HG03097 (cell line): ENCODE results near the gene DPF3.

ENCODE experiments used
- ATAC-seq: cut with Tn5 transposase; IDR thresholded peaks from one replicate; pipeline ENCODE4 v1.9.1; 2021; ENCODE audit not compliant: unreplicated experiment, low FRiP score

The DPF3 gene

GRCh38 chr14:72801836-72802587 is 91.9 kb downstream of the DPF3 start:
- ATAC-seq, result no peak

DNA sequence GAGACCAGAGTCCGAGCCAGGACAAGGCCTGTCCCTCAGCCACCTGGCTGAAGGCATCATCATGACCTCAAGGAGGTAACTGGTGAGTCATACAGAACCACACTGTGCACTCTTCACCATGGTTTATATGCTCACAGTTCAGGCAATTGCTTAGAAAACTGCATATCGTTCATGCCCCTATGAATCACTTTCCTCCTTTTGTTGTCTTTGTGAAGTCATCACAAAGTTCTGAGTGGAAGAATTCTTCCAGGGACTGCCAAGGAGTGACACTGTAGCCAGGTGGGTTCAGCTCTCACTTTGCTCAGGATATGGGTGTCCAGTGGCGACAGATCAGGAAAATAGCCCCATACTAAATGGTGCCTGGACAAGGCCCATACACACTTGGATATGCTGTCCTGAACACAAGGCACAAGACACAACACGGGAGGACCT is 92.5 kb downstream of the DPF3 start:
- ATAC-seq, result no peak

- ATAC-seq, result no peak
These were observed 93.0 kb downstream of the DPF3 start for GRCh38 chr14:72800848-72801370.

DNA sequence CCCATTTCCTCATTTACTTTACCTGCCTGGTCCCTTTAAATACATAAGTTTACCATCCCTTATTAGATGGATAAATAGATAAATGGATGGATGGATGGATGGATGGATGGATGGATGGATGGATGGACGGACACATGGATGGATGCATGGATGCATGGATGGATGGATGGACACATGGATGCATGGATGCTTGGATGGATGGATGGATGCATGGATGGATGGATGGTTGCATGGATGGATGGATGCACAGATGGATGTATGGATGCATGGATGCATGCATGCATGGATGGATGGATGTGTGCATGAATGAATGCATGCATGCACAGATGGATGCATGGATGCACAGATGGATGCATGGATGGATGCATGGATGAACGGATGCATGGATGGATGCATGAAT is 93.6 kb downstream of the DPF3 start:
- no peak for ATAC-seq

DNA sequence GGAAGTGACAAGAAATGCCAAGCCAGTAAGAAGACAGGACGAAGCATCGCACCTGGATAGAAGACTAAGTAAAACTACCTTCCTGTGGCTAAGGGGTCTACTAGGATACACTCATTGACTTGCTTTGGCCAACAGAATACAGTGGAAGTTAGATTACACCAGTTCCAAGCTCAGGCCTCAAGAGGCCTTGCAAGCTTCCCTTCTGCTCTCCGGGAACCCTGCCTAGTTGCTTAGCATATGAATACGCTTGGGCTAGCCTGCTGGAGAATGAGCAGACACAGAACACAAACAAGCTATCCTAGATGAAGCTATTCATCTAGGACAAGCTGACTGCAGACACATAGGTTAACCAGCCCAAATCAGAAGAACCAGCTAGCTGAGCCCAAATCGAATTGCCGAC is 97.0 kb downstream of the DPF3 start:
- ATAC-seq, result no peak

GRCh38 chr14:72793156-72793939 is 100.6 kb downstream of the DPF3 start:
- ATAC-seq, result no peak

- ATAC-seq, result no peak
These were observed 101.7 kb downstream of the DPF3 start for GRCh38 chr14:72792051-72792788.

GRCh38 chr14:72790887-72791566 is 102.9 kb downstream of the DPF3 start:
- no peak for ATAC-seq

- ATAC-seq, result no peak
These were observed 104.8 kb downstream of the DPF3 start for GRCh38 chr14:72788972-72789728.

DNA sequence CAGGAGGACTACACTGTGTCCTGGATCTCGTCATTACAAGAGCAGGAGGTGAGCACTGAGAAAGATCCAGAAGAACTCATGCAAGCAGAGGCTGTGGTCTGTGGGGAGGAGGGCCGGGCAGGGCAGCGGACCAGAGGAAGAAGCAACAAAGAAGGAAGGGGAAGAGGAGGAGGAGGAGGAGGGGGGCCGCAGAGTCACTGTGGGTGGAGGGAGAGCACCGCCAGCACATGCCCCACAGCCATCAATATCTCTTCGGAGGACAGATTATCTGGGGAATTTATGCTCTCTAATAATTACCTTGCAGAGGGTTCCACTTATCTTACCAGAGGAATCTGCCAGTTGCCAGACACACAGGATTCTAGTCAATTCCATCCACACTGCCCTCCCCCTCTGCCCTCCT is 105.6 kb downstream of the DPF3 start:
- no peak for ATAC-seq

DNA sequence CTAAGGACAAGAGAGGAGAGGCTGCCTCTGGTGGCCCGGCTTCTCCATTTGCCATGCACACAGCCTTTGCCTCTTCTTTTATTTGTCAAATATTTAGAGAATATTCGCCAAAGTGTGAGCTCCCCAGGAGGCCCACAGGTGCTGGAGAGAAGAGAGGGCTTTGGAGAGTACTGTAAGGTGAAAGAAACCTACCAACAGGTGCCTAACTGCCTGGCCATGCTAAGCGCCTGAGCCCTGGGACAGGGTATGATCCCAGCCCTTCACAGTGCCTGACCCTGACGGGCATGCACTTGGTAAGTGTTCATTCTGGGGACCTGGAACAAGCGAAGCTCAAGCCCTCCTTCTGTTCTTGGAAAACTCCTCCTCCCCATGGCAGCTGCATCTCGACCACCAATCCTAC is 106.1 kb downstream of the DPF3 start:
- no peak for ATAC-seq

DNA sequence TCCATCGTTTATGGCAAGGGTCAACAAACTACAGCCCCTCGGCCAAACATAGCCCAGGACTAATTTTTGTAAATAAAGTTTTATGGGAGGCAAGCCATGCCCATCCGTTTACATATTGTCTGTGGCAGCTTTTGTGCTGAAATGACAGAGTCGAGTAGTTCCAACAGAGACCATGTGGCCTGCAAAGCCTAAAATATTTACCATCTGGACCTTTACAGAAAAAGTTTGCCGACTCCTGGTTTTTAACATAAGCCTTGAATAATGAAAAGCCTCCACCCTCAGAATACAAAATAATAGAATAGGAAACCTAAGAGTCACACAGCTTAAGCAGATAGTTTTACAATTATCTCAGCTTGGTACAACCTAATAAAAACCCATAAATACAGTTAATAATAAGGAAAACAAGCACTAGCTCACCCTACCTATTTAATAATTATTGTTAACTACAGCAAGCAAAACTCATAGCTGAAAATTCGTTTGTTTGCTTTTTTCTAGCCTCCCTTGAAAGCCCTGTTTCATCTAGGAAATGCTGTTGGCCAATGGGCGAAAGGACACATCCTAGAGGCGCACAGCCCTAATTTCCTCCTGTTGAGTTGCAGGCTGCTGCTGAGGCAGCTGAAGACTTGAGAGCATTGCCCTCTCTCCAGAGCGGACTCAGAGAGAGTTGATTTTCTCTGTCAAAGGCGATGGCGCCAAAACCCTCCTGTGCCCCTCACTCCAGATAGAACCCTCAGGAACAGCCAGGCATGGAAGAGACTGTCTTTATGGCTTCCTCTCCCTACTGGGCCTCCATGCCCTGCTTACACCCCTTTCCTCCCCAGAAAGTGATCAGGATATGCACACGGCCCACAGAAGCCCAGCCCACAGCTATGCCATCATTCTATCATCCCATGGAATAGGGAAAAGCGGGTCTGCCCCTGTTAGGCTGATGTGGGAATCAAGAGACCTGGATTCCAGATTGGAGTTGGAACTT is 107.2 kb downstream of the DPF3 start:
- ATAC-seq, result no peak

- no peak for ATAC-seq
These were observed 110.2 kb downstream of the DPF3 start for GRCh38 chr14:72783741-72784140.

- no peak for ATAC-seq
These were observed 111.1 kb downstream of the DPF3 start for GRCh38 chr14:72782817-72783216.

GRCh38 chr14:72781561-72782508 is 112.1 kb downstream of the DPF3 start:
- no peak for ATAC-seq

- no peak for ATAC-seq
These were observed 113.2 kb downstream of the DPF3 start for GRCh38 chr14:72780751-72781150.

DNA sequence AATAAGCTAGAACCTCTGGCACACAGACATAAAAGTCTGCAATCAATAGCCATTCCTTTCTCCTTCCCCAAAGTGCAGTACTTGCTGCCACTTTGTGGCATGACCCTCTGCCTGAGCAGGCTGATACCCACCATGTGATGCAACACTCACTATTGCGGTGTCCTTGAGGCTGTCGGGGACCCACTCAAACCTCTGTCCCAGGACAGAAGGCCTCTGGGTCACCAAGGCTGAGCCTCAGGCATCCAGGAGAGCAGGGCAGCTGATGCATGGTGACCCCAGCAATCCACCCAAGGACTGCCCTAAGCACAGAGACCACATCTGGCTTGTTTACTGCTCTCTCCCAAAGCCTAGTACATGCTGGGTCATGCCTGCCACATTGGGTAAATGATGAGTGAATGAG is 114.2 kb downstream of the DPF3 start:
- no peak for ATAC-seq

DNA sequence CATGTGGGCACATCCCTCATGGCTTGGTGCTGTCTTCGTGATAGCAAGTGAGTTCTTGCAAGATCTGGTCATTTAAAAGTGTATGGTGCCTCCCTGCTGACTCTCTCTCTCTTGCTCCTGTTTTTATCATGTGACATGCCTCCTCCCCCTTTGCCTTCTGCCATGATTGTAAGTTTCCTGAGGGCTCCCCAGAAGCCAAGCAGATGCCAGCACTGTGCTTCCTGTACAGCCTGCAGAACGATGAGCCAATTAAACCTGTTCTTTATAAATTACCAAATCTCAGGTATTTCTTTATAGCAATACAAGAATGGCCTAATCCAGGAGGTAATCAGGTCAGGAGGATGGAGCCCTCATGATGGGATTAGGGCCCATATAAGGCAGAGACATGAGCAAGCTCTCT is 116.3 kb downstream of the DPF3 start:
- no peak for ATAC-seq
